ENCODE results near the gene DDAH1.
A peak's percentile ranks its signal among the peaks of the same experiment; 100 is the strongest.

- TF ChIP-seq CREB1 (CRISPR knock-in tag; IDR thresholded peaks at IDR 0.05; ENCODE audit: low read depth) (peak; percentile 95), EZH2 (IDR thresholded peaks at IDR 0.05; ENCODE audit: low read depth, unreplicated experiment) (no peak)
Measured at GRCh38 chr1:85276215-85276977, 188.6 kb downstream of the DDAH1 start, which contains the start of gene BCL10.

All from GM23338 (cell line).